ENCODE data around the gene TNS3.

- TF ChIP-seq, protein P1, sequence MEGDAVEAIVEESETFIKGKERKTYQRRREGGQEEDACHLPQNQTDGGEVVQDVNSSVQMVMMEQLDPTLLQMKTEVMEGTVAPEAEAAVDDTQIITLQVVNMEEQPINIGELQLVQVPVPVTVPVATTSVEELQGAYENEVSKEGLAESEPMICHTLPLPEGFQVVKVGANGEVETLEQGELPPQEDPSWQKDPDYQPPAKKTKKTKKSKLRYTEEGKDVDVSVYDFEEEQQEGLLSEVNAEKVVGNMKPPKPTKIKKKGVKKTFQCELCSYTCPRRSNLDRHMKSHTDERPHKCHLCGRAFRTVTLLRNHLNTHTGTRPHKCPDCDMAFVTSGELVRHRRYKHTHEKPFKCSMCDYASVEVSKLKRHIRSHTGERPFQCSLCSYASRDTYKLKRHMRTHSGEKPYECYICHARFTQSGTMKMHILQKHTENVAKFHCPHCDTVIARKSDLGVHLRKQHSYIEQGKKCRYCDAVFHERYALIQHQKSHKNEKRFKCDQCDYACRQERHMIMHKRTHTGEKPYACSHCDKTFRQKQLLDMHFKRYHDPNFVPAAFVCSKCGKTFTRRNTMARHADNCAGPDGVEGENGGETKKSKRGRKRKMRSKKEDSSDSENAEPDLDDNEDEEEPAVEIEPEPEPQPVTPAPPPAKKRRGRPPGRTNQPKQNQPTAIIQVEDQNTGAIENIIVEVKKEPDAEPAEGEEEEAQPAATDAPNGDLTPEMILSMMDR (IDR thresholded peaks at IDR 0.05) = no peak
- TF ChIP-seq POLR2A (IDR thresholded peaks at IDR 0.05) = no peak
Observed at GRCh38 chr7:47422611-47423010, 159.3 kb downstream of the TNS3 start.

Measured in uterus (tissue), 2 donors.